GM19240 (cell line): ENCODE results near the gene TRPM8.
A peak's percentile ranks its signal among the peaks of the same experiment; 100 is the strongest.

Source experiments
- DNase-seq: peaks from one replicate; pipeline ENCODE4 v3.0.0; 2011; ENCODE audit warnings: low spot score; ENCODE audit not compliant: insufficient read length

TRPM8 gene

DNA sequence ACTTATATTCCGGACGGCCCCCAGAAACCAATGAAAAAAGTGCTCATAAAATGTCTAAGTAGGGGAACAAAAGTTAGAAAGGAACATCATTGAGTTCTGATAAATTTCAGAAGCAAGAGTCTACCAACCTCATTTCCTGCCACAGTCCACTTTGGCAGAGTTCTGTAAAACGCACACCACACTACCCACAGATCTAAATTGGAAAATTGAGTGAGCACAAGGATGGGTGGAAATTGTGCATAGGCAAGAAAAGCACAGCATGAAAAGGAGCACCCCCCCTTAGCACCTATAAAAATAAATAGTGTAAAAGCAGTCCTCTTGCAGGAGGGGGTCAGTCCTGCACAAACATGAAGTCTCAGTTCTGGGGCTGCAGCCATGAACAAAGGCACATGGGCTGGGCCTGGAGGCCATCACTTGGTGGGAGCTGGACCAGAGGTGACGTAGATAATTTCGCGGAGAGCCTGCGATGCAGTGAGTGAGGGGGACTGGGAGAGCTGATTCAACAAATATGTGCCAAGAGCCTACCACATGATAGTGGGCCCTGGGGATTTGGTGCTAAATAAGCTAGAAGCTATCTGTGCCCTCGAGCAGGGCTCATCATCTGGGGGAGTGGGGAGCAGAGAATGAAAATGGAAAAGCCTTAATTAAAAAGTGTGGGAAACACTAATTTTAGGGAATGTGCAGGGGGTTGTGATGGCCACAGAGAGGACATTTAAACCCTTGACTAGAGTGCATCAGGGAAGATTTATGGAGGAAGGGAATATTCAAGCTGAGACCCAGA lies 84.4 kb downstream of the TRPM8 start:
- no peak for DNase-seq

DNA sequence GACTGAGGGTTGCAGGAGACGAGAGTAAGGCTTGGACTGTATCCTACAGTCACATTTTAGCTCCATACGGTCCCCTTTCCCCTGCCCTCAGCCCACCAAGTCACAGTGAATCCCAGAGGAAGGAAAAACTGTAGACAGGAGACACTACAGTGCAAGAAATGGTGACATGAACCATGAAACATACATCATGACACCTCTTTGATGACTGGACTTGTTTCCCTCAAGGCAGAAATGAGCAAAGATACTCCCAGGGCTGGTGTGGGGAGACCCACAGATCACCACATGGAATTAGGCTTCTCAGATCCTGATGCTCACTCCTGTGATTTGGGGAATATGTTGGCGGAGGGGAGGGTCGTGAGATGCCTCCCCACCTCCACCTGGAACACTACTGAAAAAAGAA lies 85.1 kb downstream of the TRPM8 start:
- no peak for DNase-seq

DNA sequence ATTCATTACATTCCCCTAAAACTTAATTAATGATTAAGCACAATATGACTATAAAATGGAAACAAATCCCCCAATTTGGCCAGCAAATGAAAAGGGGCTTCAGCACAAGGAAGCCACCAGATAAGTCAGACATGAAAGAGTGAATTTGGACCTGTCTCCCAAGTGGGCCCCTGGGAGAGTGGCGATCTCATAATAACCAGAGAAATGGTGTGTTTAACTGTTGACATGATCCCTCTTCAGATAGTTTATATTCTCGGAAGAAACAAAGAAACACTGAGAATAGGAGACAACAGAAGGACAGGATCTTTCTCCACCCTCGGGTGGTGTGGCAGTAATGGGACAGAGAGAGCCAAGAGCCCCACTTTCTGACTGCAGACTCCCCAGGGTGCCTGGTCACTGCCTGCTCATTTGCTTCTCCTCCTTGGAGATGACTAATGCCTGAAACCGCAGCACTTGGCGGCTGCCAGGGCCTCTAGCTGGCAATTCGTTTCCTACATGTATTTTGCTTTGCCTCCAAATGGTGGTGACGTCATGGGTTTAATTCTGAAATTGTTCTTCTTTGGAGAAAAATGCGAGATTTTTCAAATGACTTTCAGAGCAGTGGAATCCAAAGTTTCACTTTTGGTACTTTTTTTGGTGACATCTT lies 86.9 kb downstream of the TRPM8 start:
- no peak for DNase-seq

DNA sequence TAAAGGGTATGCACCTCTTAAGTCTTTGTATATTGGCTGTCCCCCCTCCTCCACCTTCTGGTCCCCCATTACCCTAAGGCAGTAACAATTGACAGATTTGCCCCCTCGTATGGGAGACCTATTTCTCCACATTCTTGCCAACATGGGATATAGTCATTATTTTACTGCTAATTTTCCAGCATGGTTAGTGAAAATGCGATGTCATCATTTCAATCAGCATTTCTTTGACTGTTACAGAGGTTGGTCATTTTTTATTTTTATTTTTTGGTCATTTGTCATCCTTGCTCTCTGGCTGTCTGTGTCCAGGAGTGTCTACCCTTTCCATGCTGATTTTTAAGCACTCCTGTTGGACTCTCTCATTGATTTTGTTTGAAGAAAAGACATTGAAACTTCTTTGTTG lies 88.0 kb downstream of the TRPM8 start:
- no peak for DNase-seq

DNA sequence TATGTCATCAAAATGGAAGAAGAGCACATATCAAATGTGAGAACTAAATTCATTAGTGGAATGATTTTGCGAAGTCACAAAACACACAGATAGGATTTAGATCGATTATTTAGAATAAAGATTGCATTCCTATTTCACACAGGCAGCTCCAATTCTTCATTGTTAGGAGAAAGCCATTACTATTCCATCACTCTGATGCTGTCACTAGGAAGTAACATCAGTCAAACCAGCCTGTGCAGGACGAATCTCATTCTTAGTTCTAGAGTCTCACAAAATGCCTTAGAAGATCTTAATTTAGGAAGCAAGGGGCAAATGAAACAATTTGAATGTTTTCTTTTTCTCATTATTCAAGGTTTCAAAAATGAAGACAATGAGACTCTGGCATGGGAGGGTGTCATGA lies 89.3 kb downstream of the TRPM8 start:
- DNase-seq, result no peak

DNA sequence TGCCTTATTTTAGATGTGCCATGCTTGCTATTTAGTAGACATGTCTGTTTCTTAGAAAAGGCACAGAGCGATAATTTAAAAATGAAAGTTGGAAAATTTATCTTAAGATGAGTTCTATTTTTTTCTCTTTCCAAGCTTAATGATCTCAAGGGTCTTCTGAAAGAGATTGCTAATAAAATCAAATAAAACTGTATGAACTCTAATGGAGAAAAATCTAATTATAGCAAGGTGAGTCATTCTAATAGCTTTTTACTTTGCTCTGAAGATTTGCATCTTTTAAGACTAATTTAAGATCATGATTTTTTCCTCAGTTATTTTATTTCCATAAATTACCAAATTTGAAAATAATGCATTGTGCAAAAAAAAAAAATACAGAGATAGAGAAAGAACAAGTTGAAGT lies 97.3 kb downstream of the TRPM8 start:
- DNase-seq, result no peak

DNA sequence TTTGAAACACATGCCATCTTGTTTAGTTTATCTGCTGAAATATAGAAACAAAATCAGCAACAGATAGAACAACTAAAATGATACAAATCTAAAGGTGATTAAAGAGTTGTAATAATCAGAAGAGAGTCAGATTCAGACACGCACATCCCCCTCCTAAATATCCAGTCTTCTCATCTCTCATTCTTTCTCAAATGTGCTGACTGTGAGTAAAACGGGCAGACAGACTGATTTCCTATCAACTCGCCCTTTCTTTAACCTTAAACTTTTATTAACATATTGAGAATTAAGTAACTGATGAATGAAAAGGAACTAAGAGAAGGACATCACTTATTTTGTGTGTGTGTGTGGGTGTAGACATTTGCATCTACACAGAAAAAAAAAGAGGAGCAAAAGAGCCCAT lies 98.7 kb downstream of the TRPM8 start:
- no peak for DNase-seq

DNA sequence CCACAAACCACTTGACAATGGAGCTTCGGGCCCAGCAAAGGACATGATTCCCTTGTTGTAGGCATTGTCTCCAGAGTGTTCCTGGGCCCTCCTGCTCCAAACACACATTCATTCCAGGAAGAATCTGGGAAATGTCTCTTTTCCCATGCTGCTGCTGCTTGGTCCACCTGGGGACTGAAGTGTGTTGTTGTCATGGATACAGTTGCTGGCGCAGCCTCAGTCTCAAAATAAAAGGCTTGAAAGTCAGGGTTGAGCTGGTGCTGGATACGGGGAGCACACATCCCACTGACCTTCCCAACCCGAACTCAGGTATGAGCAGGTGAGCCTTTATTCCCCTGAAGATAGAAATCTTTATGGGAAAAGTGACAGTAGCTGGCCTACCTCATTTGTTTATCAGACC lies 102.7 kb downstream of the TRPM8 start:
- DNase-seq, result no peak

DNA sequence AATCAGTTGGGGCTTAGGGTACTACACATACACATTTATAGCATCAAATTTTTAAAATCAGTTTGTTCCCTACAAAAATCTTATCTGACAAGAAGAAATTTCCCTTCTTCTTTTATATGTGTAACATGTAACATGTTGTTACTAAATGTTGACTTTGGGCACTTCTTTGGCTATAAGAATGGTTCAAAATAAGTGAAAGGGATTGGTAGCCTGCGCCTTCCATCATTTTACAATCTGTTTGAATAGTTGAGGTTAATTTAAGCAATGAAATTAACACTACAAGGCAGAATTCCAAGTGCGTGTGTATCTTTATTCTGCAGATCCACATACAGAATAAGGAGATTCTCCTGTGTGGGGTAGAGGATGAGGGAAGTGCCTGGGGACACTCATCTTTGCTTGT lies 103.2 kb downstream of the TRPM8 start:
- DNase-seq, result no peak

DNA sequence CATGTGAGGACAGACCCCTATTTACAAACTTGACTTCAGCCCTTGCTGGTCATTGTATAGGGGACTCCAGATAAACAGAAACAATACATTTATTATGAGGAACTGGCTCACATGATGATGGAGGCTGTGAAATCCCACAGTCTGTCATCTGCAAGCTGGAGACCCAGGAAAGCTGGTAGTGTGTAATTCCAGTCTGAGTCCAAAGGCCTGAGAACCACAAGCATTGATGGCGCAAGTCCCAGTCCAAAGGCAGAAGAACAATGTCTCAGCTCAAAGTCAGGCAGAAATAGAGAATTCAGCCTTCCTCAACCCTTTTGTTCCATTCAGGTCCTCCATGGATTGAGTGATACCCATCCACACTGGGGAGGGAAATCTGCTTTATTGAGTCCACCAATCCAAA lies 105.3 kb downstream of the TRPM8 start:
- DNase-seq, result no peak

DNA sequence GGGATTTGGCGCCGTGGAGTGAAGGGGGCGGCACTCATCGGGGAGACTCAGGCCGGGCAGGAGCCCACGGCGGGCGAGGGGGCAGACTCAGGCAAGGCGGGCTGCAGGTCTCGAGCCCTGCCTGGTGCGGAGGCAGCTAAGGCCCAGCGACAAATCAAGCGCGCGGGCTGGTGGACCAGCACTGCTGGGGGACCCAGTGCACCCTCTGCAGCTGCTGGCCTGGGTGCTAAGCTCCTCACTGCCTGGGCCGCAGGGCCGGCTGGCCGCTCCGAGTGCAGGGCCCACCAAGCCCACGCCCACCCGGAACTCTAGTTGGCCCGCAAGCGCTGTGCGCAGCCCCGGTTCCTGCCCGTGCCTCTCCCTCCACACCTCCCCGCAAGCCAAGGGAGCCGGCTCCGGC lies 107.1 kb downstream of the TRPM8 start:
- no peak for DNase-seq

DNA sequence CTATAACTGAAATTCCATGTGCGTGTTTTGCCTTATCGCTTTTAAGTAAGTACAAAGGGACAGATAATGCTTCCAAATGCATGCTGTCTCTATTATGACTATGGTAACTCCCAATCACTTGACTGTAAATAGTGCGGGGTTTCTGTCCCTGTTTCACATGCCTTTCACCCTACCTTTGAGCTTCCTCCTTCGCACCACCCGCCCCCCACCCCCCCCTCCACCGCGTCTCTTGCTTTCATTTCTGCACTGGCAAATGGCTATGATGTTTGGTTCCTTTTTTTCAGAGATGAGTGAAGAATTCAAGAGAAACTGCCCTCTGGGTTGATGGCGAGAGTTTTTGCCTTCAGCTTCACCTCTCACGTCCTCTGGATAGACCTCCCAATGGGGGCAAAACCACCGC lies 108.3 kb downstream of the TRPM8 start:
- peak; percentile 6 for DNase-seq

DNA sequence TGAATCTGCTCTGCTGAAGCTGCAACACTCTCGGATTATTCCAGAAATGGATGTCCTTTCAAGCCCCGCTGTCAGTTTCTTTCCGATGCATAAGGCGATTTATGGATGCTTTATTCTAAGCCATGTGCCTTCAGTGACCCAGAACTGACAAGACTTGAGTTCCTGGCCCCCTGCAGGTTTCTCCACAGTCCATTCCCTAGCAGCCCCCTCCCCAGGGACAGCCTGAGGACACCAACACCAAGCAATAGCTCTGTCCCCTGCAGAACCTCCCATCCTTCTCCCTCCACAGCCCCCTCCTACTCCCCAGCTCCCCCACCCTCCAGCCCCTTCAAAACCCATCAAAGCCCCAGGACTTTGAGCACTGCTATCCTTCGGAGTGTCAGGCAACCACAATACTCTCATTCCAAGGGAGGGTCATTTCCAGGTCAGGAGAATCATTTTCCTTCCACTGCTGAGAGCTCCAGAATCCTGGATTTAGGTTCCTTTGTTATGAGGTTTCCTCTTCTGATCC lies 108.8 kb downstream of the TRPM8 start:
- DNase-seq, result no peak

DNA sequence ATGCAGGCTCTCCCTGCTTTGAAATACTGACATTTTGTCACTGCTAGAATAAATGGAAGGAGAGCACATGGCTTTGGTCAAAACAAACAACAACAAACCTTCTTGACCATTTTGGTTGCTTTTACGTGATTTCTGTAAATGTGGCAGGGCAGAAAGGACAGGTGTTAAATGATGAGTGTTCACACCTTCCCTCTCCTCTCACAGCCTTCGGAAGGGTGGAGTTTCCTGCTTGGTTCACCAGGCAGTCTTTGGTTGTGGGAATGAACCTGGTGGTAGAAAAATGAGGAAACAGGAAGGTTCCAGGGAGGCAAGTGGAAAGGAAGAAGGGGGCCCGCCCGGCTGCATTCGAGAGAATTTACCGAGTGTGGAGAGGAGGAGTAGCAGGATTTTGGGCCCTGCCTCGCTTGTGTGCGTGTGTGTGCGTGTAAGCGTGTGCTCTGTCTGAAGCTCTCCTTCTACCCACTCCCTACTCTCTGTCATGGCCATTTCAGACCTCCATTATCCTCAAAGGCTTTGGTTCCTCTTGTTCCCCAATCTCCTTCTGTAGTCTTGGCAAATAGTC lies 109.6 kb downstream of the TRPM8 start:
- no peak for DNase-seq

DNA sequence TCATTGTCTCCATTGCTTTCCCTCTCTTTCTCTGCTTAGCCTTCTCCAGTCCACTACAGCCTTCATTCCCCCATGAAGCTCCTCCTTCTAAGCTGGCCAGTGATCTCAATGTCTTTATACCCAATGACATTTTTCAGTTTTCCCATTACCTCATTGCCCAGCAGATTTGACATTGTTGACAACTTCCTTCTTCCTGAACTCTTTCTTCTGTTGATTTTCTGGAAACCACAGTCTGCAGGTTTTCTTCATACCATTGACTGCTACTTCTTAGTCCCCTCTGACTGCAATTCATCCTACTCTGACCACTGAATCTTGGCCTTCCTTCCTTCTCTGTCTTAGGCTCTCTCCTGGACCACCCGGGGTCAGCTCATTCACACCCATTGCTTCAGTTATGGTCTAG lies 110.5 kb downstream of the TRPM8 start:
- no peak for DNase-seq

DNA sequence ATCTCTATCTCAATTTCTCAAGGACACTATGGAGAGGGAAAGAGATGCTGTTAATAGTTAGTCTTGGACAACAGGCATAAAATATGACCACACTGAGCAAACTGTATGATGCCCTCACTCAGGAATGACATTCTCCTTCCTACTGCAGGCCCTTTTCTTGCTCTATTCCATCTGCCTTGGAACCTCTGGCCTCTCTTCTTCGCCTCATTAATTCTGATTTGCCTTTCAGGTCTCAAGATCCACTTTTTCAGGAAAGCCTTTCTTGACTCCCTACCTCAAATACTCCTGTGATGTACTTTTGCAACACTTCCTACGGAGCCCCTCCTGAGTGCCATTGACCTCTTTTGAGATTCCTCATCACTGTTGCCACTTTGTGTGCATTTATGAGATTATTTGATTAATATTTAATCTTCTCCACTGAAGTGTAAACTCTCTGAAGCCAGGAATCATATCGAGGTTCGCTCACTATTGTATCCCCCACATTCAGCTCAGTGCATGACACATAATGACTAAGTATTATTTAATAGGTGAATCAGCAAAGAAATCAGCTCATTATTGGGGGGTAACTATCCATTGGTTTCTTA lies 112.1 kb downstream of the TRPM8 start:
- no peak for DNase-seq

DNA sequence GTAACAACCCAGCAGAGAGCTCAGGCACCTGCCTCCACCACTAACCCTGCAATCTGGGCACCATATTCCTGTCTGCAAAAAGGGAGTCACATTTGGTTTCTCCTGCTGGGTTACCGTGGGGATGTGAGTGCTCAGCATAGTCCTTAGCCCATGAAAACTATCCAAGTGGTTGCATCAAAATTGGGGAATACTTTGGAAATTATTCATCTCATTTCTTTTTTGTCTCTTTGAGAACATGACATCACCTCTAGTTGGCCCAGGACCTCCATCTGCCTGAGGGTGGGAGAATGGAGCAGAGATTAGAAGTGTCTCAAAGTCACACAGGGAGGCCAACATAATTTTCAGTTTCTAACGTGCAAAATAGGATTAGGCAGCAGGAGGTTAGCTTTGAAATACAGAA lies 114.0 kb downstream of the TRPM8 start:
- no peak for DNase-seq

DNA sequence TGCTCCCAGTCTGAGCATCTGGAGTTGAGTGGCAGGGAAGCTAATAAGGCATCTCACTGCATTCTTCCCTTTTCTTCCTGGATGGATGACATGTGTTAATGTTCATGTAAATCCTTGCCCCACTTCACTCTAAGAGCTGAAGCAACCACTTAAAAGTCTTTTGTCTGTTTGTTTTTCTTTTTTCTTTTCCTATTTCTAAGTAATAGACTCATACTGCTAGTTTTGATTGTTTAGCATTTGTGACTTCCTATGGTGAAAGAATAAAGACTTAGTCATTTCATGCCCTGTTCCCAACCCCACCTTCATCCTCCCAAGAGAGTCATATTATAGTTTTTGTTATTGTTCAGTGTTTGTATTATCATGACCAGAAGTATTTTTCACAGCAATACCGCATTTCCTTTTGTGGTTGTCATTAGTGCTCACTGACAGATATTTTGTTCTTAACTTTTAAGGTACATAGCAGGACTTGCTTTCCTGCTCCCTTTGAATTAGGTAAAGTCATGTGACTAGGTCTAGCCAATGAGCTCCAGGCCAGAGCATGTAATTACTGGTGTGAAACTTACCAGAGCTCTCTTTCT lies 115.2 kb downstream of the TRPM8 start:
- DNase-seq, result no peak

DNA sequence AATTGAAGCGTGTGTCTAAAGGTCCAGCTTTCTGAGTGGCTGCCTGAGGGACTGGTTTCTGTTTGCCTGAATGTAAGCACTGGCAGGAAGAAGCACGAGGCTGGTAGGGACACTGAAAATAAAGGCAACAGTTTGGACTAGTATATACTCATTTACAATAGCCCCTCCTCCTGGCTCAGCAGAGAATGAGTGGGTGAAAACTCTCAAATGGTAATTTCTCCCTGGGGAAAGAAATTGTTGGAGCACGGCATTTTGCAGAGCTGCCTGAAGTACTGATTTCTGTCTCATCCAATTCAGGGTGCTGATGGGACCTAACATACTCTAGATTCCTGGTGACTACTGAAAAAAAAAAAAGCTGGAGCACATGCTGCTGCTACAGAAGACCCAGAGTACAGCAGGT lies 116.0 kb downstream of the TRPM8 start:
- DNase-seq, result no peak

DNA sequence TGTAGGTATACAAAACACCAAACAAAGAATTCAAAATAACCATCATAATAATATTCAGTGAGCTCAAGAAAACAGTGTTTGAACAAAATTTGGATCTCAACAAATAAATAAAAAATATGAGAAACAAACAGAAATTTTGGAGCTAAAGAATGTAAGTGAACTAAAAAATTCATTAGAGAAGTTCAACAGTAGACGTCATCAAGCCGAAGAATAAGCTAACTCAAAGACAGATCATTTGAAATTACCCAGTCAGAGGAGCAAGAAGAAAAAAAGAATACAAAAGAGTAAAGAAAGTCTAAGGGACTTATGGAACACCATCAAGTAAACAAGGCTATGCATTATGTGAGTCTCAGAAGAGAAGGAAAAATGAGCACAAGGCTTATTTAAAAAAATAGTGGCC lies 116.7 kb downstream of the TRPM8 start:
- DNase-seq, result no peak

DNA sequence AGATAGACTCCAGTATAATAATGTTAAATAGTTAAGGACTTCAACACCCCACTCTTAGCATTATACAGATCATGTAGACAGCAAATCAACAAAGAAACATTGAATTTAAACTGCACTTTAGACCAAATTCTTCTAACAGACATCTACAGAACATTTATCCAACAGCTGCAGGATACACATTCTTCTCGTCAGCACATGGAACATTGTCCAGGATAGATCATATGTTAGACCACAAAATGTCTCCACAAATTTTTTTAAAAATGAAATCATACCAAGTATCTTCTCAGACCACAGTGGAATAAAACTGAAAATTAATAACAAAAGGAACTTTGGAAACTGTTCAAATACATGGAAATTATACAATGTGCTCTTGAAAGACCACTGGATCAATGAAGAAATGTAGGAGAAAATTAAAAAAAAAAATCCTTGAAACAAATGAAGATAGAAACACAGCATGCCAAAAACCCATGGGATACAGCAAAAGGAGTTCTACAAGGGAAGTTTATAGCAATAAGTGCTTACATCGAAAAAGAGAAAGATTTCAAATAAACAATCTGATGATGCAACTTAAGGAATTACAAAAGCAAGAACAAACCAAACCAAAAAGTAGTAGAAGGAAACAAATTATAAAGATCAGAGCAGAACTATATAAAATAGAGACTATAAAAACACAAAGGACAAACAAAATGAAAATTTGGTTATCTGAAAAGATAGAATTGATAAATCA lies 121.1 kb downstream of the TRPM8 start:
- DNase-seq, result no peak
